Measurements from ENCODE around the gene C10orf90. TPM values are rescaled to one million over a fixed set of nuclear protein-coding genes. Genes with fewer than 3 reads are reported as not detected.

C10orf90 gene
- total RNA-seq, 1 experiment from 2014 or later, result not detected

DNA sequence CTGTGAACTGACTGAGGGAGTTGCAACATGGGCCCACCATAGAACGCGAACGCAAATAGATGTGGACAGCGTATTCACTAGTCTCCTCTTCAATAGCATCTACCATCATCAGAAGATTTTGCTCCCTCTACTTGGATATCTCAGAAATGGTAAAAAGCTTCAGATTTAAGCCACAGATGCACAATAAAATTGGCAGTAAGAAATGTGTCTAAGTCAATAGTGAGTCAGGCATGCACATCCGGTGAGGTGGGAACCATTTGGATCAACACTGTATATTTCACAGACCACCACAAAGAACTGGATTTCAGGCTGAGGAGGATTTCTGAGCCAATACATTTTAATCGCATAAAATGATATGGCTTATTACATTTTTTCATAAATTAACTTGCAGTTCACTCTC, 170.7 kb downstream of the C10orf90 start:
- H3K9me3 Mint-ChIP-seq (ENCODE audit: unreplicated experiment), result no peaks in the 10 kb centered on the region
- peaks cover 4% of the 10 kb centered on the region for H3K36me3 Mint-ChIP-seq (ENCODE audit: insufficient read depth, unreplicated experiment)
- H3K27me3 Mint-ChIP-seq (ENCODE audit: insufficient read depth, unreplicated experiment), result no peaks in the 10 kb centered on the region
- ChIA-PET CTCF (interaction anchor here (0.5 kb wide), 1 partner anchor 961 kb away, joined by 3 read pairs; no protein-coding TSS in a partner anchor), POLR2A (no interaction called here)
- no peaks in the 10 kb centered on the region for H3K4me1 Mint-ChIP-seq (ENCODE audit: insufficient read depth, unreplicated experiment)
- BruUV-seq (replicated peaks), result no TSS peak
- no peak overlapping the region for H3K4me3 Mint-ChIP-seq (ENCODE audit: unreplicated experiment)
- H3K27ac Mint-ChIP-seq (ENCODE audit: low read depth, unreplicated experiment), result no peak overlapping the region
- no peak for DNase-seq (ENCODE audit: unreplicated experiment)
- intact Hi-C loops (cut with micrococcal nuclease), result no loop called here
- TF ChIP-seq, protein P1, sequence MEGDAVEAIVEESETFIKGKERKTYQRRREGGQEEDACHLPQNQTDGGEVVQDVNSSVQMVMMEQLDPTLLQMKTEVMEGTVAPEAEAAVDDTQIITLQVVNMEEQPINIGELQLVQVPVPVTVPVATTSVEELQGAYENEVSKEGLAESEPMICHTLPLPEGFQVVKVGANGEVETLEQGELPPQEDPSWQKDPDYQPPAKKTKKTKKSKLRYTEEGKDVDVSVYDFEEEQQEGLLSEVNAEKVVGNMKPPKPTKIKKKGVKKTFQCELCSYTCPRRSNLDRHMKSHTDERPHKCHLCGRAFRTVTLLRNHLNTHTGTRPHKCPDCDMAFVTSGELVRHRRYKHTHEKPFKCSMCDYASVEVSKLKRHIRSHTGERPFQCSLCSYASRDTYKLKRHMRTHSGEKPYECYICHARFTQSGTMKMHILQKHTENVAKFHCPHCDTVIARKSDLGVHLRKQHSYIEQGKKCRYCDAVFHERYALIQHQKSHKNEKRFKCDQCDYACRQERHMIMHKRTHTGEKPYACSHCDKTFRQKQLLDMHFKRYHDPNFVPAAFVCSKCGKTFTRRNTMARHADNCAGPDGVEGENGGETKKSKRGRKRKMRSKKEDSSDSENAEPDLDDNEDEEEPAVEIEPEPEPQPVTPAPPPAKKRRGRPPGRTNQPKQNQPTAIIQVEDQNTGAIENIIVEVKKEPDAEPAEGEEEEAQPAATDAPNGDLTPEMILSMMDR (IDR thresholded peaks at IDR 0.05; ENCODE audit: unreplicated experiment), result no peak

DNA sequence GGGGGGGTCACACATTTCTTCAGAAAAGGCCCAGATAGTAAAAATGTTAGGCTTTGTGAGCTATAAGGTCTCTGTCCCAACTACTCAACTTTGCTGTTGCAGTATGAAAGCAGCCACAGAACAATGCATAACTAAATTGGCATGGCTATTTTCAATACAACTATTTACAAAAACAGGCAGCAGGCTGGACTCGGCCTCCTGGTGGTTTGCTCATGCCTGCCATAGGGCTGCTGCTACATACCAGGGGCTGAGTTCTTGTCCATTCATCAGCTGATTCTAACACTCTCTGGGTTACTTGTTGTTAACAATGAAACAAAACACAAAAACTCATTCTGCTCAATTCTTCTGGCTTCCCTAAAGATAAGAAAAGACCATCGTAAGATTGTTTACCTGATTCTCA, 172.8 kb downstream of the C10orf90 start:
- ChIA-PET CTCF (interaction anchor here (0.8 kb wide), 1 partner anchor 1087 kb away, joined by 3 read pairs; no protein-coding TSS in a partner anchor), POLR2A (interaction anchor here (0.6 kb wide), 2 partner anchors 221 to 524 kb away, joined by 3 read pairs; no protein-coding TSS in a partner anchor)
- Mint-ChIP-seq H3K27ac (ENCODE audit: low read depth, unreplicated experiment) (no peak overlapping the region), H3K4me3 (ENCODE audit: unreplicated experiment) (no peak overlapping the region), H3K36me3 (ENCODE audit: insufficient read depth, unreplicated experiment) (peaks cover 4% of the 10 kb centered on the region), H3K27me3 (ENCODE audit: insufficient read depth, unreplicated experiment) (no peaks in the 10 kb centered on the region), H3K4me1 (ENCODE audit: insufficient read depth, unreplicated experiment) (no peaks in the 10 kb centered on the region), H3K9me3 (ENCODE audit: unreplicated experiment) (no peaks in the 10 kb centered on the region)
- no TSS peak for BruUV-seq (replicated peaks)
- DNase-seq (ENCODE audit: unreplicated experiment), result no peak
- TF ChIP-seq, protein P1 (IDR thresholded peaks at IDR 0.05; ENCODE audit: unreplicated experiment), result no peak
- intact Hi-C loops (cut with micrococcal nuclease), result no loop called here

DNA sequence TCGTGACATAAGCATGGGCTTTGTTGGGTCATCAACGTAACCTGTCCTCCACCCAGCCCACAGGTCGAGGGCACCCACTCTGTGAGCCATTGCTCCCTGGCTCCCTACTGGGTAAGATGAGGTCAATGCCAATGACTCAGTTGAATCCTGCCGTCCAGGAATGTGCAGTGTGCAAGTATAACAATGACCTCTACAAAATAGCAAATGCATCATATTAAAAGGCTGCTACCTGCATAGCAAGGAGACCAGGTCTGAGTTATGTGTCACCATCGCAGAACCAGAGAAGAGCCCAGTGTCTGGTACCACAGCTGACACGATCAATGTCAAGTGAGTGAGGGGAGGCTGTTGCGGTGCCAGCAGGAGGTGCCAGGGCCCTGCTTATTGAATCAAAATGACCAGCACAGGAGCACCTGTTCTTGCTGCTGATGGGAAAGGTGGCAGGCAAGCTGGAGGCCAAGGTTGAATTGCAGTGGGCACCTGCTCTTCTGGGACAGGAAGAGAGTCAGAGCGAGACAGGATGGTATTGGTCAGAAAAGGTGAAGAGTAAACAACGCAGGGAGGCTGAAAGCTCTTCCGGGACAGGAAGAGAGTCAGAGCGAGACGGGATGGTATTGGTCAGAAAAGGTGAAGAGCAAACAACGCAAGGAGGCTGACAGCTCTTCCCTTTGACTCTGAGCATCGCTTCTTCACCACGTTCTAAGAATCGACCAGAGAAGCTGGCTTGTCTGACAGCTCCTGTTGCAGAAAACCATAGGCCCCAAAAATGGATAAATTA, 173.5 kb downstream of the C10orf90 start:
- BruUV-seq (replicated peaks), result no TSS peak
- POLR2A ChIA-PET, result interaction anchor here (0.6 kb wide), 1 partner anchor 220 kb away, joined by 3 read pairs; no protein-coding TSS in a partner anchor
- H3K9me3 Mint-ChIP-seq (ENCODE audit: unreplicated experiment), result no peaks in the 10 kb centered on the region
- CTCF ChIA-PET, result no interaction called here
- no peak overlapping the region for H3K4me3 Mint-ChIP-seq (ENCODE audit: unreplicated experiment)
- H3K27me3 Mint-ChIP-seq (ENCODE audit: insufficient read depth, unreplicated experiment), result no peaks in the 10 kb centered on the region
- intact Hi-C loops (cut with micrococcal nuclease), result no loop called here
- no peak overlapping the region for H3K27ac Mint-ChIP-seq (ENCODE audit: low read depth, unreplicated experiment)
- TF ChIP-seq, protein P1 (IDR thresholded peaks at IDR 0.05; ENCODE audit: unreplicated experiment), result no peak
- H3K4me1 Mint-ChIP-seq (ENCODE audit: insufficient read depth, unreplicated experiment), result no peaks in the 10 kb centered on the region
- peaks cover 4% of the 10 kb centered on the region for H3K36me3 Mint-ChIP-seq (ENCODE audit: insufficient read depth, unreplicated experiment)
- no peak for DNase-seq (ENCODE audit: unreplicated experiment)

DNA sequence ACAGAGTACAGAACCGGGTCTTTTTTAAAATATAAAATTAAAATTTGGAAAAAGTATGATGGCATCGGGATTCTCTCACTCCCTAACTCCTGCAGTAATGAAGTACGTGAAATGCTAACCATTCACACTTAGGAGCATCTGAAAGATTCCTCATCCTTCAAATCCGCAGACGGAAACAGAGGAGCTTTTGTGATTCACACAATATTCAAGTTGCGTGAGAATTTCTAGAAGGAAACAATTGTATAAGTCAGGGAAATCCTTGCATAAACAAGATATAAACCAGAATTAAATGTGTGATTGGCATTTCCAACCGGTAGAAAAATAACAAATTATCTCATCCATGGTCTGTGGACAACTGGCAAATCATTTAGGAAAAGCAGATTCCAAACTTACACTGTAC, 179.0 kb downstream of the C10orf90 start:
- ChIA-PET POLR2A (no interaction called here), CTCF (no interaction called here)
- Mint-ChIP-seq H3K27ac (ENCODE audit: low read depth, unreplicated experiment) (no peak overlapping the region), H3K4me3 (ENCODE audit: unreplicated experiment) (no peak overlapping the region), H3K27me3 (ENCODE audit: insufficient read depth, unreplicated experiment) (no peaks in the 10 kb centered on the region), H3K36me3 (ENCODE audit: insufficient read depth, unreplicated experiment) (no peaks in the 10 kb centered on the region), H3K9me3 (ENCODE audit: unreplicated experiment) (peaks cover 15% of the 10 kb centered on the region), H3K4me1 (ENCODE audit: insufficient read depth, unreplicated experiment) (no peaks in the 10 kb centered on the region)
- BruUV-seq (replicated peaks), result no TSS peak
- no peak for DNase-seq (ENCODE audit: unreplicated experiment)
- TF ChIP-seq, protein P1 (IDR thresholded peaks at IDR 0.05; ENCODE audit: unreplicated experiment), result no peak
- intact Hi-C loops (cut with micrococcal nuclease), result no loop called here
